ENCODE data around the gene PRR5.

DNA sequence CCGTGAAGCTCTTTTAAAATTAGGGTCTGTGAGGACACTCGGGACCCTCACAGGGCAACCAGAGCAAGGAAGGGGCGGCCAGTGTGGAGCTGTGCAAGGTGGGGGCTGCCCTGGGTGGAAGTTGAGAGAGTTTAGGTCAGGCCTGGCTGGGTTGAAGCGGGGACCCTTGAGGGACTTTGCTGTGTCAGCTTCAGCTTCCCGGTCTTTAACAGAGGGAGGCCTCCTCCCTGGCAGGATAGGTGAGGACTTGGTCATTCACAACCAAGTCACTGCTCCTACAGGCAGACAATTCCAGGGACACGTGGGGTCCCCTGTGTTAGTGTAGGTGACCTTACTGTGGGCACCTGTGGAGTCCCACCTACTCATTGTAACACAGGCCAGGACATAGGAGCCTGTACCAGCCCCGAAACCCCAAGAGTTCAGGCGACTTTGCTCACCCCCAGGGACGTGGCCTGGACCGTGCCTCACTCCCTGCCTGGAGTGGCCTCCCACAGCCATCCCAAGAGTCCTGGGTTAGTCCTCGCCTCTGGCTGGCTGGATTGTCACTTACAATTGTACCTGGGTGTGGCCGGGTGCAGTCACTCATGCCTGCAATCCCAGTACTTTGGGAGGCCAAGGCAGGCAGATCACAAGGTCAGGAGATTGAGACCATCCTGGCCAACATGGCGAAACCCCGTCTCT is 31.6 kb downstream of the PRR5 start:
- TF ChIP-seq, protein P1, sequence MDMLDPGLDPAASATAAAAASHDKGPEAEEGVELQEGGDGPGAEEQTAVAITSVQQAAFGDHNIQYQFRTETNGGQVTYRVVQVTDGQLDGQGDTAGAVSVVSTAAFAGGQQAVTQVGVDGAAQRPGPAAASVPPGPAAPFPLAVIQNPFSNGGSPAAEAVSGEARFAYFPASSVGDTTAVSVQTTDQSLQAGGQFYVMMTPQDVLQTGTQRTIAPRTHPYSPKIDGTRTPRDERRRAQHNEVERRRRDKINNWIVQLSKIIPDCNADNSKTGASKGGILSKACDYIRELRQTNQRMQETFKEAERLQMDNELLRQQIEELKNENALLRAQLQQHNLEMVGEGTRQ (IDR thresholded peaks at IDR 0.05; ENCODE audit: borderline replicate concordance, low read depth, low read length) = no peak
- TF ChIP-seq GABPA (IDR thresholded peaks at IDR 0.05; ENCODE audit: low read depth) (no peak), MXI1 (IDR thresholded peaks at IDR 0.05; ENCODE audit: low read depth, low read length) (no peak), TAF1 (IDR thresholded peaks at IDR 0.05; ENCODE audit: borderline replicate concordance, low read depth, low read length) (no peak)
- TF ChIP-seq, protein P2, sequence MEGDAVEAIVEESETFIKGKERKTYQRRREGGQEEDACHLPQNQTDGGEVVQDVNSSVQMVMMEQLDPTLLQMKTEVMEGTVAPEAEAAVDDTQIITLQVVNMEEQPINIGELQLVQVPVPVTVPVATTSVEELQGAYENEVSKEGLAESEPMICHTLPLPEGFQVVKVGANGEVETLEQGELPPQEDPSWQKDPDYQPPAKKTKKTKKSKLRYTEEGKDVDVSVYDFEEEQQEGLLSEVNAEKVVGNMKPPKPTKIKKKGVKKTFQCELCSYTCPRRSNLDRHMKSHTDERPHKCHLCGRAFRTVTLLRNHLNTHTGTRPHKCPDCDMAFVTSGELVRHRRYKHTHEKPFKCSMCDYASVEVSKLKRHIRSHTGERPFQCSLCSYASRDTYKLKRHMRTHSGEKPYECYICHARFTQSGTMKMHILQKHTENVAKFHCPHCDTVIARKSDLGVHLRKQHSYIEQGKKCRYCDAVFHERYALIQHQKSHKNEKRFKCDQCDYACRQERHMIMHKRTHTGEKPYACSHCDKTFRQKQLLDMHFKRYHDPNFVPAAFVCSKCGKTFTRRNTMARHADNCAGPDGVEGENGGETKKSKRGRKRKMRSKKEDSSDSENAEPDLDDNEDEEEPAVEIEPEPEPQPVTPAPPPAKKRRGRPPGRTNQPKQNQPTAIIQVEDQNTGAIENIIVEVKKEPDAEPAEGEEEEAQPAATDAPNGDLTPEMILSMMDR (IDR thresholded peaks at IDR 0.05) = no peak
